Measurements from ENCODE around the gene ERBIN.

- TF ChIP-seq EZH2 (IDR thresholded peaks at IDR 0.05; ENCODE audit: insufficient read depth, poor library complexity, severe bottlenecking): no peak
- no peak for TF ChIP-seq EZH2phosphoT487 (IDR thresholded peaks at IDR 0.05; ENCODE audit: insufficient read depth, low read depth)
These were observed 72.8 kb downstream of the ERBIN start for GRCh38 chr5:65999061-65999723.

Measured in GM23248 (cell line).